PC-9 (cell line): ENCODE results near the gene TRPM8. TPM values are rescaled to one million over a fixed set of nuclear protein-coding genes. Genes with fewer than 3 reads are reported as not detected.
A peak's percentile ranks its signal among the peaks of the same experiment; 100 is the strongest.

Experiments used
- BruUV-seq: library from RNA; stranded (reverse); fragments of 400-500 nt; replicated peaks from 2 replicates; lab custom pipeline; 2021; lab: Mats Ljungman, UMichigan
- CTCF ChIA-PET: fragments of 300-600 bp; sonication (Branson Sonifier 250); formaldehyde crosslinking; loops from one replicate; lab custom pipeline; 2022; ENCODE audit warnings: antibody characterized with exemption; lab: Charles Lee
- POLR2A ChIA-PET: fragments of 300-600 bp; sonication (Branson Sonifier 250); formaldehyde crosslinking; loops from one replicate; lab custom pipeline; 2022; ENCODE audit warnings: antibody characterized with exemption; ENCODE audit not compliant: unreplicated experiment; lab: Charles Lee
- DNase-seq, 2 experiments: peaks; one replicate each; pipeline versions ENCODE4 v3.0.0 to v3.0.0-alpha.2; 2015 to 2022; ENCODE audit warnings: mixed read lengths in 1 of 2
- H2AFZ ChIP-seq: fragments of 200-600 bp; sonication (generic); 2 replicates; pipeline ENCODE4 v1.8.1; 2017; ENCODE audit warnings: antibody characterized with exemption
- H3F3A ChIP-seq: fragments of 200-600 bp; sonication (generic); 2 replicates; pipeline ENCODE4 v1.8.1; 2017; ENCODE audit warnings: antibody characterized with exemption, mild to moderate bottlenecking, low read depth; ENCODE audit not compliant: insufficient read depth
- H3K27ac ChIP-seq: fragments of 200-600 bp; sonication (generic); 2 replicates; pipeline ENCODE4 v1.6.1; 2016; ENCODE audit warnings: mixed run types
- H3K27me3 ChIP-seq: fragments of 200-600 bp; sonication (generic); 2 replicates; pipeline ENCODE4 v1.6.1; 2016; ENCODE audit warnings: low read depth, mixed run types; ENCODE audit not compliant: insufficient read depth
- H3K36me3 ChIP-seq: fragments of 200-600 bp; sonication (generic); 2 replicates; pipeline ENCODE4 v1.6.1; 2016; ENCODE audit warnings: low read depth, mixed run types
- H3K4me1 ChIP-seq: fragments of 200-600 bp; sonication (generic); replicated peaks from 2 replicates; pipeline ENCODE4 v1.6.1; 2016; ENCODE audit warnings: mixed run types; ENCODE audit not compliant: insufficient read depth
- H3K4me2 ChIP-seq: fragments of 200-600 bp; sonication (generic); 2 replicates; pipeline ENCODE4 v1.6.1; 2017; ENCODE audit warnings: mixed run types
- H3K4me3 ChIP-seq: fragments of 200-600 bp; sonication (generic); 2 replicates; pipeline ENCODE4 v1.6.1; 2016; ENCODE audit warnings: mixed run types
- H3K79me2 ChIP-seq: fragments of 200-600 bp; sonication (generic); 2 replicates; pipeline ENCODE4 v1.6.1; 2017; ENCODE audit warnings: low read depth, mixed run types
- H3K9me2 ChIP-seq: fragments of 200-600 bp; sonication (generic); 2 replicates; pipeline ENCODE4 v1.8.1; 2017; ENCODE audit warnings: mild to moderate bottlenecking; ENCODE audit not compliant: insufficient read depth
- H3K9me3 ChIP-seq: fragments of 200-600 bp; sonication (generic); 2 replicates; pipeline ENCODE4 v1.8.1; 2016; ENCODE audit warnings: low read depth; ENCODE audit not compliant: insufficient read depth
- H4K20me1 ChIP-seq: fragments of 200-600 bp; sonication (generic); 2 replicates; pipeline ENCODE4 v1.8.1; 2017; ENCODE audit not compliant: insufficient read depth
- CTCF ChIP-seq: fragments of 200-600 bp; sonication (generic); conservative IDR thresholded peaks from 2 replicates; pipeline ENCODE4 v1.6.1; 2017; ENCODE audit warnings: mixed run types, antibody characterized with exemption, mild to moderate bottlenecking, moderate library complexity
- EZH2 ChIP-seq: fragments of 200-600 bp; sonication (generic); IDR thresholded peaks from 2 replicates; pipeline ENCODE4 v1.8.0; 2017; ENCODE audit warnings: antibody characterized with exemption, low read depth
- intact Hi-C: fragments of 100-400 bp; cut with micrococcal nuclease; formaldehyde crosslinking; loops from one replicate; pipeline ENCODE4 v1.10.0; 2022; ENCODE audit not compliant: unreplicated experiment
- total RNA-seq: library from RNA; stranded (reverse); gene quantifications from 2 replicates; pipeline ENCODE4 v1.2.3, GENCODE V29; 2021

Gene TRPM8
- total RNA-seq, 1 experiment from 2014 or later: 2.1 TPM

- intact Hi-C loops: no loop called here
- ChIA-PET POLR2A (interaction anchor here (0.7 kb wide), 1 partner anchor 491 kb away, joined by 5 read pairs; no protein-coding TSS in a partner anchor), CTCF (interaction anchor here (1.1 kb wide), 1 partner anchor 9 kb away, joined by 3 read pairs; no protein-coding TSS in a partner anchor)
- Histone ChIP-seq H2AFZ (no peak overlapping the region), H3K9me2 (no peaks in the 10 kb centered on the region), H3K4me1 (no peaks in the 10 kb centered on the region), H3K9me3 (no peaks in the 10 kb centered on the region; the same call in 1 of the 2 replicates), H3F3A (no peaks in the 10 kb centered on the region), H3K4me2 (no peak overlapping the region), H3K27me3 (peaks cover 55% of the 10 kb centered on the region), H4K20me1 (no peaks in the 10 kb centered on the region), H3K79me2 (no peaks in the 10 kb centered on the region), H3K27ac (no peak overlapping the region), H3K4me3 (no peak overlapping the region), H3K36me3 (no peaks in the 10 kb centered on the region)
- TF ChIP-seq CTCF (no peak), EZH2 (no peak)
- peak in 1 of 2 experiments; percentile 54 for DNase-seq
- BruUV-seq: no TSS peak
Measured at GRCh38 chr2:233912691-233913423, 4.3 kb upstream of the TRPM8 start.

- H3K9me2 ChIP-seq: no peaks in the 10 kb centered on the region
- no peaks in the 10 kb centered on the region for H3K4me1 ChIP-seq
- intact Hi-C loops: no loop called here
- peaks cover 32% of the 10 kb centered on the region for H3K27me3 ChIP-seq
- TF ChIP-seq CTCF: peak; percentile 50
- TF ChIP-seq EZH2: no peak
- BruUV-seq: no TSS peak
- CTCF ChIA-PET: interaction anchor here (0.7 kb wide), 1 partner anchor 57 kb away, joined by 3 read pairs; no protein-coding TSS in a partner anchor
- H3K4me2 ChIP-seq: no peak overlapping the region
- DNase-seq: peak in 1 of 2 experiments; percentile 18
- H2AFZ ChIP-seq: no peak overlapping the region
- no peak overlapping the region for H3K27ac ChIP-seq
- H4K20me1 ChIP-seq: no peaks in the 10 kb centered on the region
- no peak overlapping the region for H3K4me3 ChIP-seq
- H3F3A ChIP-seq: no peaks in the 10 kb centered on the region
- POLR2A ChIA-PET: no interaction called here
- no peaks in the 10 kb centered on the region for H3K9me3 ChIP-seq
- no peaks in the 10 kb centered on the region for H3K36me3 ChIP-seq
- H3K79me2 ChIP-seq: no peaks in the 10 kb centered on the region
Measured at GRCh38 chr2:233915128-233915527, 2.0 kb upstream of the TRPM8 start.

- Histone ChIP-seq H4K20me1 (no peaks in the 10 kb centered on the region), H3K4me3 (no peak overlapping the region), H3K36me3 (no peaks in the 10 kb centered on the region), H3K27me3 (peaks cover 14% of the 10 kb centered on the region; the same call in 1 of the 2 replicates), H2AFZ (no peak overlapping the region), H3K4me2 (no peak overlapping the region), H3K9me3 (no peaks in the 10 kb centered on the region), H3K4me1 (no peaks in the 10 kb centered on the region), H3F3A (no peaks in the 10 kb centered on the region), H3K79me2 (no peaks in the 10 kb centered on the region), H3K27ac (no peak overlapping the region), H3K9me2 (no peaks in the 10 kb centered on the region)
- CTCF ChIA-PET: interaction anchor here (0.7 kb wide), 2 partner anchors 261 to 922 kb away, joined by 5 to 11 read pairs; no protein-coding TSS in a partner anchor
- intact Hi-C loops: no loop called here
- POLR2A ChIA-PET: no interaction called here
- DNase-seq: no peak
- TF ChIP-seq CTCF (no peak), EZH2 (no peak)
- BruUV-seq: no TSS peak
Measured at GRCh38 chr2:233919319-233919718, 2.1 kb downstream of the TRPM8 start.
